Keratinocyte (primary cell): ENCODE results near the gene SLC25A12. TPM values are rescaled to one million over a fixed set of nuclear protein-coding genes. Genes with fewer than 3 reads are reported as not detected.

Source experiments
- DNase-seq: peaks from one replicate; pipeline ENCODE4 v3.0.0-alpha.2; 2011; ENCODE audit warnings: low read depth, missing footprints, low spot score
- FAIRE-seq: peaks from 2 replicates; lab custom pipeline; 2011; peaks lifted over from hg19 to GRCh38; lab: Jason Lieb, UNC
- H2AFZ ChIP-seq: 2 replicates; pipeline ENCODE4 v1.6.0; 2012; ENCODE audit warnings: low read length, control low read depth, inconsistent platforms; ENCODE audit not compliant: control insufficient read depth
- H3K27ac ChIP-seq: 2 replicates; pipeline ENCODE4 v1.5.1; 2011; ENCODE audit warnings: low read length; ENCODE audit not compliant: control insufficient read depth, insufficient read depth
- H3K27me3 ChIP-seq: 3 replicates; pipeline ENCODE4 v1.6.0; 2011; ENCODE audit warnings: low read length; ENCODE audit not compliant: control insufficient read depth, insufficient read depth; ENCODE audit errors: extremely low read depth
- H3K36me3 ChIP-seq, 2 experiments: 2 replicates in 1 of 2; 3 replicates in 1 of 2; pipeline ENCODE4 v1.5.1; 2011; ENCODE audit warnings: low read length in 2 of 2, mild to moderate bottlenecking in 1 of 2; ENCODE audit not compliant: control insufficient read depth in 2 of 2, insufficient read depth in 2 of 2; ENCODE audit errors: extremely low read depth in 1 of 2
- H3K4me1 ChIP-seq: 3 replicates; pipeline ENCODE4 v1.5.1; 2011; ENCODE audit warnings: low read length; ENCODE audit not compliant: control insufficient read depth, insufficient read depth; ENCODE audit errors: extremely low read depth
- H3K4me2 ChIP-seq: 3 replicates; pipeline ENCODE4 v1.6.0; 2011; ENCODE audit warnings: low read depth, low read length; ENCODE audit not compliant: control insufficient read depth, insufficient read depth; ENCODE audit errors: extremely low read depth
- H3K4me3 ChIP-seq, 3 experiments: fragments of 200-600 bp in 1 of 3; sonication (generic) in 1 of 3; 2 replicates in 2 of 3; 3 replicates in 1 of 3; pipeline ENCODE4 v1.5.1; 2011 to 2016; ENCODE audit warnings: low read length in 3 of 3, mild to moderate bottlenecking in 3 of 3, control low read depth in 2 of 3, inconsistent platforms in 1 of 3, low read depth in 1 of 3, mixed read lengths in 1 of 3, mixed run types in 1 of 3, moderate library complexity in 1 of 3; ENCODE audit not compliant: control insufficient read depth in 2 of 3, insufficient read depth in 2 of 3; ENCODE audit errors: extremely low read depth in 1 of 3
- H3K79me2 ChIP-seq: 2 replicates; pipeline ENCODE4 v1.6.0; 2012; ENCODE audit warnings: low read length; ENCODE audit not compliant: control insufficient read depth, insufficient read depth
- H3K9ac ChIP-seq: 3 replicates; pipeline ENCODE4 v1.6.0; 2011; ENCODE audit warnings: low read length; ENCODE audit not compliant: control insufficient read depth, insufficient read depth; ENCODE audit errors: extremely low read depth
- H3K9me1 ChIP-seq: 3 replicates; pipeline ENCODE4 v1.6.0; 2011; ENCODE audit warnings: low read length; ENCODE audit not compliant: control insufficient read depth, insufficient read depth; ENCODE audit errors: extremely low read depth
- H3K9me3 ChIP-seq: 2 replicates; pipeline ENCODE4 v1.5.1; 2012; ENCODE audit warnings: low read depth, low read length; ENCODE audit not compliant: control insufficient read depth
- H4K20me1 ChIP-seq: 3 replicates; pipeline ENCODE4 v1.6.0; 2011; ENCODE audit warnings: low read length; ENCODE audit not compliant: control insufficient read depth, insufficient read depth; ENCODE audit errors: extremely low read depth
- EZH2 ChIP-seq: IDR thresholded peaks from one replicate; pipeline ENCODE4 v1.6.1; 2012; ENCODE audit warnings: inconsistent platforms, mild to moderate bottlenecking, low read length, moderate library complexity
- dilution Hi-C: fragments of 300-500 bp; cut with MboI; formaldehyde crosslinking; loops from one replicate; pipeline ENCODE4 v1.7.0; 2020; ENCODE audit warnings: low sequenced_read_pairs; ENCODE audit not compliant: extremely low pct_ligation_motif_present
- polyA plus RNA-seq, 5 experiments: library from polyadenylated mRNA; depleted of rRNA in 3 of 5; stranded (reverse) in 3 of 5; stranded (forward) in 1 of 5; unstranded in 1 of 5; fragments of >200 nt; gene quantifications; 1 replicate in 1 of 5; 2 replicates in 3 of 5; 3 replicates in 1 of 5; pipeline versions ENCODE4 v1.2.1 to v1.2.3, GENCODE V29; 2011 to 2012; ENCODE audit warnings: missing spikeins in 2 of 5, low read depth in 1 of 5, low replicate concordance in 1 of 5
- TF ChIP-seq, protein P1 (sequence below), 3 experiments: IDR thresholded peaks in 1 of 3; conservative IDR thresholded peaks in 1 of 3; optimal IDR thresholded peaks in 1 of 3; 2 replicates in 2 of 3; 3 replicates in 1 of 3; pipeline versions ENCODE3 to v1.5.1; 2011; ENCODE audit warnings: low read length in 3 of 3, mild to moderate bottlenecking in 3 of 3, moderate library complexity in 2 of 3, control low read depth in 1 of 3, inconsistent platforms in 1 of 3; ENCODE audit not compliant: insufficient read depth in 2 of 3; ENCODE audit errors: extremely low read depth in 1 of 3

SLC25A12 gene
- polyA plus RNA-seq, 1 donor (not counting 4 experiments of a cell fraction or from before 2014, with no cell fraction given) = 27.7 TPM

DNA sequence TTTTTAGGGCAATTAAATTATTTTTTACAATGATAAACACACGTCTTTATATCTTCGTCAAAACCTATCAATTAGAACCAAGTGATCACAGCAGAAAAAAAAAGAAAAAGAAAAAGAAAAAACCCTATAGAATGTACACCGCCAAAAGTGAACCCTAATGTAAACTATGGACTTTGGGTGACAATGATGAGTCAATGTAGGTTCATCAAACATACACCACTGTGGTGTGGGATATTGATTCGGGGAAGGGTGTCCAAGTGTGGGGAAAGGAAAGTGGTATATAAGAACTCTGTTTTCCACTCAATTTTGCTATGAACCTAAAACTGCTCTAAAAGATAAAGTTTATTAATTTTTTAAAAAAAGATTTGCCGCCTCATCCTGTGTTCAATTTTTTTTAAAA lies 121.7 kb downstream of the SLC25A12 start:
- H3K9me3 ChIP-seq = no peaks in the 10 kb centered on the region
- H3K27ac ChIP-seq = no peak overlapping the region
- H4K20me1 ChIP-seq = no peaks in the 10 kb centered on the region
- no peak overlapping the region for H2AFZ ChIP-seq
- H3K4me3 ChIP-seq = no peak overlapping the region
- no peak overlapping the region for H3K4me2 ChIP-seq
- no peaks in the 10 kb centered on the region for H3K79me2 ChIP-seq
- no peaks in the 10 kb centered on the region for H3K27me3 ChIP-seq
- FAIRE-seq = no peak
- dilution Hi-C loops = no loop called here
- H3K36me3 ChIP-seq = peaks cover 0 to 4% of the 10 kb centered on the region in 2 experiments
- TF ChIP-seq, protein P1, sequence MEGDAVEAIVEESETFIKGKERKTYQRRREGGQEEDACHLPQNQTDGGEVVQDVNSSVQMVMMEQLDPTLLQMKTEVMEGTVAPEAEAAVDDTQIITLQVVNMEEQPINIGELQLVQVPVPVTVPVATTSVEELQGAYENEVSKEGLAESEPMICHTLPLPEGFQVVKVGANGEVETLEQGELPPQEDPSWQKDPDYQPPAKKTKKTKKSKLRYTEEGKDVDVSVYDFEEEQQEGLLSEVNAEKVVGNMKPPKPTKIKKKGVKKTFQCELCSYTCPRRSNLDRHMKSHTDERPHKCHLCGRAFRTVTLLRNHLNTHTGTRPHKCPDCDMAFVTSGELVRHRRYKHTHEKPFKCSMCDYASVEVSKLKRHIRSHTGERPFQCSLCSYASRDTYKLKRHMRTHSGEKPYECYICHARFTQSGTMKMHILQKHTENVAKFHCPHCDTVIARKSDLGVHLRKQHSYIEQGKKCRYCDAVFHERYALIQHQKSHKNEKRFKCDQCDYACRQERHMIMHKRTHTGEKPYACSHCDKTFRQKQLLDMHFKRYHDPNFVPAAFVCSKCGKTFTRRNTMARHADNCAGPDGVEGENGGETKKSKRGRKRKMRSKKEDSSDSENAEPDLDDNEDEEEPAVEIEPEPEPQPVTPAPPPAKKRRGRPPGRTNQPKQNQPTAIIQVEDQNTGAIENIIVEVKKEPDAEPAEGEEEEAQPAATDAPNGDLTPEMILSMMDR (optimal IDR thresholded peaks at IDR 0.05 in 1 of 3, IDR thresholded peaks at IDR 0.05 in 1 of 3, conservative IDR thresholded peaks at IDR 0.05 in 1 of 3; ENCODE audit: extremely low read depth in 1 of 3, insufficient read depth in 2 of 3, low read length in 3 of 3) = no peak
- TF ChIP-seq EZH2 = no peak
- no peaks in the 10 kb centered on the region for H3K4me1 ChIP-seq
- no peaks in the 10 kb centered on the region for H3K9me1 ChIP-seq
- no peak for DNase-seq
- no peak overlapping the region for H3K9ac ChIP-seq

DNA sequence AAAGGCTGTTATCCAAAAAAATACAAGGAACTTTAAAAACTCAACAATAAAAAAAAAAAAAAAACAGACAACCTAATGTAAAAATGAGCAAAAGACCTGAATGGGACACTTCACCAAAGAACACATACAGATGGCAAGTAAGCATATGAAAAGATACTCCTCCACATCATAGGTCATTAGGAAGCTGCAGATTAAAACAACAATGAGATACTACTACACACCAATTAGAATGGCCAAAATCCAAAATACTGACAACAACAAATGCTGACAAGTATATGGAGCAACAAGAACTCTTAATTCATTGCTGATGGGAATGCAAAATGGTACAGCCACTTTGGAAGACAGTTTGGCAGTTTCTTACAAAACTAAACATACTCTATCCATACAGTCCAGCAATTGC lies 122.6 kb downstream of the SLC25A12 start:
- no peak overlapping the region for H3K4me3 ChIP-seq
- TF ChIP-seq EZH2 = no peak
- TF ChIP-seq, protein P1 (optimal IDR thresholded peaks at IDR 0.05 in 1 of 3, IDR thresholded peaks at IDR 0.05 in 1 of 3, conservative IDR thresholded peaks at IDR 0.05 in 1 of 3; ENCODE audit: extremely low read depth in 1 of 3, insufficient read depth in 2 of 3, low read length in 3 of 3) = no peak
- no peak overlapping the region for H3K4me2 ChIP-seq
- H3K9ac ChIP-seq = no peak overlapping the region
- DNase-seq = no peak
- H3K9me1 ChIP-seq = no peaks in the 10 kb centered on the region
- no peaks in the 10 kb centered on the region for H3K27me3 ChIP-seq
- H3K27ac ChIP-seq = no peak overlapping the region
- no peaks in the 10 kb centered on the region for H3K4me1 ChIP-seq
- H4K20me1 ChIP-seq = no peaks in the 10 kb centered on the region
- dilution Hi-C loops = no loop called here
- H3K9me3 ChIP-seq = no peaks in the 10 kb centered on the region
- no peak overlapping the region for H2AFZ ChIP-seq
- H3K79me2 ChIP-seq = no peaks in the 10 kb centered on the region
- H3K36me3 ChIP-seq = peaks cover 0 to 4% of the 10 kb centered on the region in 2 experiments
- no peak for FAIRE-seq
